Panc1 (cell line): ENCODE measurements around the gene RYR3.

Source experiments
- CTCF ChIP-seq: fragments of 450-650 bp; IDR thresholded peaks from 2 replicates; pipeline ENCODE4 v1.5.1; 2017; ENCODE audit warnings: mild to moderate bottlenecking
- POLR2AphosphoS5 ChIP-seq: IDR thresholded peaks from 2 replicates; pipeline ENCODE4 v1.6.1; 2012; ENCODE audit warnings: mild to moderate bottlenecking, low read depth, low read length, moderate library complexity
- REST ChIP-seq, 2 experiments: IDR thresholded peaks; 2 replicates each; pipeline ENCODE4 v1.6.1; 2011 to 2012; ENCODE audit warnings: low read depth in 2 of 2, control low read depth in 1 of 2, low read length in 1 of 2, mild to moderate bottlenecking in 1 of 2, moderate library complexity in 1 of 2; ENCODE audit not compliant: insufficient read depth in 1 of 2
- SIN3A ChIP-seq: IDR thresholded peaks from 2 replicates; pipeline ENCODE4 v1.6.1; 2012; ENCODE audit warnings: low read depth, mild to moderate bottlenecking, low read length, moderate library complexity, borderline replicate concordance; ENCODE audit not compliant: insufficient read depth

- no peak; the same call in 1 of the 2 replicates for TF ChIP-seq CTCF
- TF ChIP-seq REST (IDR thresholded peaks at IDR 0.05; ENCODE audit: insufficient read depth in 1 of 2, low read depth in 2 of 2, low read length in 1 of 2): no peak
- TF ChIP-seq SIN3A: no peak
- no peak for TF ChIP-seq POLR2AphosphoS5
Measured at GRCh38 chr15:33296050-33296449, 14.7 kb upstream of the RYR3 start.
